Nephron progenitor cell (in vitro differentiated cells): ENCODE results near the gene ME2.

Experiments
- DNase-seq: peaks from one replicate; pipeline ENCODE4 v3.0.0; 2021
- H3K27ac Mint-ChIP-seq: 2 replicates; pipeline ENCODE4 v1.8.0; 2021; ENCODE audit warnings: mild to moderate bottlenecking, moderate library complexity, mixed read lengths
- H3K27me3 Mint-ChIP-seq: 2 replicates; pipeline ENCODE4 v1.8.0; 2021; ENCODE audit warnings: mild to moderate bottlenecking, low read depth, mixed read lengths; ENCODE audit not compliant: poor library complexity
- H3K36me3 Mint-ChIP-seq: 2 replicates; pipeline ENCODE4 v1.8.0; 2021; ENCODE audit warnings: low read depth, mixed read lengths
- H3K4me1 Mint-ChIP-seq: 2 replicates; pipeline ENCODE4 v1.8.0; 2021; ENCODE audit warnings: mixed read lengths
- H3K4me3 Mint-ChIP-seq: 2 replicates; pipeline ENCODE4 v1.8.0; 2021; ENCODE audit warnings: mild to moderate bottlenecking, moderate library complexity, mixed read lengths
- H3K9me3 Mint-ChIP-seq: 2 replicates; pipeline ENCODE4 v1.8.0; 2021; ENCODE audit warnings: mild to moderate bottlenecking, moderate library complexity, mixed read lengths
- TF ChIP-seq, protein P1 (sequence below): fragments of 200-600 bp; sonication (generic); IDR thresholded peaks from 2 replicates; pipeline ENCODE4 v1.5.0; 2021; ENCODE audit warnings: antibody characterized with exemption

Gene ME2

DNA sequence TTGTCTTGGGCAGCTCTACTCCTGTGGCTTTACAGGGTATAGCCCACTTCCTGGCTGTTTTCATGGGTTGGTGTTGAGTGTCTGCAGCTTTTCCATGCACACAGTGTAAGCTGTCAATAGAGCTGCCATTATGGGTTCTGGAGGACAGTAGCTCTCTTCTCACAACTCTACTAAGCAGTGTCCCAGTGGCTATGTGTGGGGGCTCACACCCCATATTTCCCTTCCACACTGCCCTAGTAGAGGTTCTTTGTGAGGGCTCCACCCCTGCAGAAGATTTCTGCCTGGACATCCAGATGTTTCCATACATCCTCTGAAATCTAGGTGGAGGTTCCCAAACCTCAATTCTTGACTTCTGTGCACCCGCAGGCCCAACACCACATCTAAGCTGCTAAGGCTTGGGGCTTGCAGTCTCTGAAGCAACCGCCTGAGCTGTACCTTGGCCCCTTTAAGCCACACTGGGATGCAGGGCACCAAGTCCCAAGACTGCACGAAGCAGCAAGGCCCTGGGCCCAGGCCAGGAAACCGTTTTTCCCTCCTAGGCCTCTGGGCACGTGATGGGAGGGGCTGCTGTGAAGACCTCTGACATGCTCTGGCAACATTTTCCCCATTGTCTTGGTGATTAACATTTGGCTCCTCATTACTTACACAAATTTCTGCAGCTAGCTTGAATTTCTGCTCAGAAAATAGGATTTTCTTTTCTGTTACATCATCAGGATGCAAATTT is 98.3 kb downstream of the ME2 start:
- no peaks in the 10 kb centered on the region for H3K27me3 Mint-ChIP-seq
- no peaks in the 10 kb centered on the region for H3K4me1 Mint-ChIP-seq
- peaks cover 31% of the 10 kb centered on the region for H3K9me3 Mint-ChIP-seq
- no peak overlapping the region for H3K4me3 Mint-ChIP-seq
- peaks cover 74% of the 10 kb centered on the region for H3K36me3 Mint-ChIP-seq
- DNase-seq, result no peak
- TF ChIP-seq, protein P1, sequence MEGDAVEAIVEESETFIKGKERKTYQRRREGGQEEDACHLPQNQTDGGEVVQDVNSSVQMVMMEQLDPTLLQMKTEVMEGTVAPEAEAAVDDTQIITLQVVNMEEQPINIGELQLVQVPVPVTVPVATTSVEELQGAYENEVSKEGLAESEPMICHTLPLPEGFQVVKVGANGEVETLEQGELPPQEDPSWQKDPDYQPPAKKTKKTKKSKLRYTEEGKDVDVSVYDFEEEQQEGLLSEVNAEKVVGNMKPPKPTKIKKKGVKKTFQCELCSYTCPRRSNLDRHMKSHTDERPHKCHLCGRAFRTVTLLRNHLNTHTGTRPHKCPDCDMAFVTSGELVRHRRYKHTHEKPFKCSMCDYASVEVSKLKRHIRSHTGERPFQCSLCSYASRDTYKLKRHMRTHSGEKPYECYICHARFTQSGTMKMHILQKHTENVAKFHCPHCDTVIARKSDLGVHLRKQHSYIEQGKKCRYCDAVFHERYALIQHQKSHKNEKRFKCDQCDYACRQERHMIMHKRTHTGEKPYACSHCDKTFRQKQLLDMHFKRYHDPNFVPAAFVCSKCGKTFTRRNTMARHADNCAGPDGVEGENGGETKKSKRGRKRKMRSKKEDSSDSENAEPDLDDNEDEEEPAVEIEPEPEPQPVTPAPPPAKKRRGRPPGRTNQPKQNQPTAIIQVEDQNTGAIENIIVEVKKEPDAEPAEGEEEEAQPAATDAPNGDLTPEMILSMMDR, result no peak
- H3K27ac Mint-ChIP-seq, result no peak overlapping the region

DNA sequence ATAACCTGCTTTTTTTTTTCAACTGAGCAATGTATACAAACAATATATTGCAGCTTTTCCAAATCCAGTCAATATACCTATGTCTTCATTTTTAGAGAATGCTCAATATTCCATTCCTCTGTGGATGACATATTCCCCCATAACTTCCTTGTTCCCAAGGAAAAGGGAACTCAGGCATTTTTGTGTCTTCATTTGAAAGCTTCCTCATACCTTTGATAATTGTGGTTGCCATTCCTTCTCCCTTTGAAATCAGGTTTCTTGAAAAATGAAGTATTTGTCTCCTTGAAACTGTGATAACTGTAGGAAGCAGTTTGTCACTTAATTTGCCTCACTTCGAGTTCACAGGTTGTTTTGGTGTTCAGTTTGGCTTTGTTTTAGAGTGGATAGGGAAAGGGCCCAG is 102.5 kb downstream of the ME2 start:
- H3K4me1 Mint-ChIP-seq, result no peaks in the 10 kb centered on the region
- H3K9me3 Mint-ChIP-seq, result peaks cover 21% of the 10 kb centered on the region
- H3K27me3 Mint-ChIP-seq, result no peaks in the 10 kb centered on the region
- TF ChIP-seq, protein P1, result no peak
- no peak for DNase-seq
- H3K4me3 Mint-ChIP-seq, result no peak overlapping the region
- H3K27ac Mint-ChIP-seq, result no peak overlapping the region
- H3K36me3 Mint-ChIP-seq, result peaks cover 74% of the 10 kb centered on the region

DNA sequence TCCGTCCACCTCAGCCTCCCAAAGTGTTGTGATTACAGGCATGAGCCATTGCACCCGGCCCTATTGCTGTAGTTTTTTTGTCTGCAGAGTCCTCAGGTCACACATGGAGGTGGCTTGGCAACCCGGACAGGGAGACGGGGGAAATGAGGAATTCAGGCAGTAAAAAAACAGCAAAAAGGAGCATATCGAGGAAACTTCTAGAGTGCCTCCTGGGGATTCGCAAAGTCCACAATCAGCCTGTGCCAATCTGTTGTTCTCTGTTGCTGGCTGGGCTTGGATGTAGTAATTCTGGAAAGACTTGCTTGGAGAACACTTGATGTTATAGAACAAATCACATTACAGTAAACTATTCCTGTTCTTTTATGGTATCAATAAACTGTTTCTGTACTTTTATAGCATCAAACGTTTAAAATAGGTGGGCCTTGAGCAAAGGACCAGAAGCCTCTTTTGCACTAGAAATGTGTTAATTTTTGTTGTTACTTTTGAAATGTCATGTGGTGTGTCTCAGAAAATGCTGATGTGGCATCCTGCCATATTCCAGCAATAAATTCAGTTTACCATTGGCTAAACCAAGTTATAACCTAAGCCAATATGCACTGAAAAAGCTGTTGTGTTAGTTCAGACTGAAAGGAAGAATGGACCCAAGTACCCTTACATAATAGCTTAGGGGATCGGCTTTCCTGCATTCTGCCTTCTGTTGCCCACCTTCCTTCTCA is 103.3 kb downstream of the ME2 start:
- DNase-seq, result no peak
- Mint-ChIP-seq H3K4me1 (no peaks in the 10 kb centered on the region), H3K4me3 (no peak overlapping the region), H3K36me3 (peaks cover 70% of the 10 kb centered on the region), H3K9me3 (peaks cover 13% of the 10 kb centered on the region), H3K27ac (no peak overlapping the region), H3K27me3 (no peaks in the 10 kb centered on the region)
- TF ChIP-seq, protein P1, result no peak

DNA sequence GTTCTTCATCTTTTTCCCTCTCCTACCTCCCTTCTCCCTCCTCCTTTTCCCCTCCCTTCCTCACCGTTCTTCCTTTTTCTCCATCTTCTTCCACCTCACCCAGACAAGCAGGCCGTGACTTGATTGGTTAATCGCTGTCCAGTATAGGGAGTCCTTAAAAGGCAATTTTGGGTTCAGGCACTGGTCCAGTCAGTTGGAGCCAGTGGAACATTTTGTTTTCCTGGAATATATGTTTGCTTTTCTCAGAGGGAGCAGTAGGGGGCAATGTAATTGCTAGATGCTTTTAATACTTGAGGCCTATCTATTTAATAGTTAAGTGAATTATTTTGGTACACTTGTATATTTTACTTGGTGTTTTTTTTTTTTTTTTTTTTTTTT is 103.9 kb downstream of the ME2 start:
- Mint-ChIP-seq H3K9me3 (peaks cover 7% of the 10 kb centered on the region), H3K36me3 (peaks cover 65% of the 10 kb centered on the region), H3K27ac (no peak overlapping the region), H3K27me3 (no peaks in the 10 kb centered on the region), H3K4me1 (no peaks in the 10 kb centered on the region), H3K4me3 (no peak overlapping the region)
- no peak for DNase-seq
- TF ChIP-seq, protein P1, result no peak

DNA sequence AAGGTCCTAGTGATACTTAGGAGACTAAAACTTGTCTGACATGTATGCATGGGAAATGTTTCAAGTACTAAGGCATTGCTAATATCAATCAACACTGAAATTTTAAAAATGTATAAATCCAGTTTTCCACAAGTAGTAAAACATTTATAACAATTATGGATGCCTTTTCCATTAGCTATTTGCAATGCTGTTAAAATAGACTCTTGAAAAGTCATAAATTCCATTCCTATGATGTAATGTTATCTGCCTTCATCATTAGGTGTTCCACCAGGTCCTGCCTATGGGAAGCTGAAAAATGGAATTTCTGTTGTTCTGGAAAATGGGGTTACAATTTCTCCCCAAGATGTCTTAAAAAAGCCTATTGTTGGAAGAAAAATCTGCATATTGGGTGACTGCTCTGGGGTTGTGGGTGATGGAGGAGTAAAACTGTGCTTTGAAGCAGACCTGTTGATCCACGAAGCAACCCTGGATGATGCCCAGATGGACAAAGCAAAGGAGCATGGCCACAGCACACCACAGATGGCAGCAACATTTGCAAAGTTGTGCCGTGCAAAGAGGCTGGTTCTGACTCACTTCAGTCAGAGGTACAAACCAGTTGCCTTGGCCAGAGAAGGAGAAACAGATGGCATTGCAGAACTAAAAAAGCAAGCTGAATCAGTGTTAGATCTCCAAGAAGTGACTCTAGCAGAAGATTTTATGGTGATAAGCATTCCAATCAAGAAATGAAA is 107.6 kb downstream of the ME2 start:
- H3K27me3 Mint-ChIP-seq, result no peaks in the 10 kb centered on the region
- peaks cover 33% of the 10 kb centered on the region for H3K36me3 Mint-ChIP-seq
- no peak overlapping the region for H3K27ac Mint-ChIP-seq
- no peak overlapping the region for H3K4me3 Mint-ChIP-seq
- TF ChIP-seq, protein P1, result no peak
- H3K9me3 Mint-ChIP-seq, result no peaks in the 10 kb centered on the region
- DNase-seq, result no peak
- peaks cover 3% of the 10 kb centered on the region for H3K4me1 Mint-ChIP-seq
